Epithelial cell of proximal tubule (primary cell): ENCODE measurements around the gene F10. TPM values are rescaled to one million over a fixed set of nuclear protein-coding genes. Genes with fewer than 3 reads are reported as not detected.

Source experiments
- DNase-seq: peaks from one replicate; pipeline ENCODE4 v3.0.0-alpha.2; 2011; ENCODE audit warnings: low read depth
- H3K4me3 ChIP-seq: 2 replicates; pipeline ENCODE4 v1.5.1; 2011; ENCODE audit warnings: low read depth, mild to moderate bottlenecking, low read length
- CTCF ChIP-seq: conservative IDR thresholded peaks from 2 replicates; pipeline ENCODE4 v1.5.1; 2012; ENCODE audit warnings: low read depth, mild to moderate bottlenecking, low read length
- total RNA-seq: library from RNA; depleted of rRNA; stranded (reverse); fragments of >200 nt; gene quantifications from 2 replicates; pipeline ENCODE4 v1.2.3, GENCODE V29; 2015

Gene F10
- total RNA-seq, 1 donor from 2014 or later = 0.12 TPM

GRCh38 chr13:113169277-113170272 is 47.0 kb downstream of the F10 start:
- no peak for TF ChIP-seq CTCF
- no peak for DNase-seq

GRCh38 chr13:113170511-113170910 is 47.9 kb downstream of the F10 start:
- DNase-seq = no peak
- no peak for TF ChIP-seq CTCF
- no peak overlapping the region for H3K4me3 ChIP-seq

More at GRCh38 chr13:113169277-113170272, 47.0 kb downstream of the F10 start:
- H3K4me3 ChIP-seq = no peak overlapping the region

- no peak for DNase-seq
- no peak for TF ChIP-seq CTCF
- no peak overlapping the region for H3K4me3 ChIP-seq
Observed at GRCh38 chr13:113171250-113172125, 48.9 kb downstream of the F10 start.

GRCh38 chr13:113172419-113172926 is 49.9 kb downstream of the F10 start:
- no peak for DNase-seq
- no peak for TF ChIP-seq CTCF
- H3K4me3 ChIP-seq = no peak overlapping the region

- H3K4me3 ChIP-seq = no peak overlapping the region
- DNase-seq = no peak
- no peak for TF ChIP-seq CTCF
Observed at GRCh38 chr13:113176280-113176679, 53.7 kb downstream of the F10 start.

GRCh38 chr13:113176822-113177221 is 54.2 kb downstream of the F10 start:
- no peak for DNase-seq
- no peak for TF ChIP-seq CTCF
- no peak overlapping the region for H3K4me3 ChIP-seq
